ENCODE results near the gene PRR5L.

PRR5L gene

DNA sequence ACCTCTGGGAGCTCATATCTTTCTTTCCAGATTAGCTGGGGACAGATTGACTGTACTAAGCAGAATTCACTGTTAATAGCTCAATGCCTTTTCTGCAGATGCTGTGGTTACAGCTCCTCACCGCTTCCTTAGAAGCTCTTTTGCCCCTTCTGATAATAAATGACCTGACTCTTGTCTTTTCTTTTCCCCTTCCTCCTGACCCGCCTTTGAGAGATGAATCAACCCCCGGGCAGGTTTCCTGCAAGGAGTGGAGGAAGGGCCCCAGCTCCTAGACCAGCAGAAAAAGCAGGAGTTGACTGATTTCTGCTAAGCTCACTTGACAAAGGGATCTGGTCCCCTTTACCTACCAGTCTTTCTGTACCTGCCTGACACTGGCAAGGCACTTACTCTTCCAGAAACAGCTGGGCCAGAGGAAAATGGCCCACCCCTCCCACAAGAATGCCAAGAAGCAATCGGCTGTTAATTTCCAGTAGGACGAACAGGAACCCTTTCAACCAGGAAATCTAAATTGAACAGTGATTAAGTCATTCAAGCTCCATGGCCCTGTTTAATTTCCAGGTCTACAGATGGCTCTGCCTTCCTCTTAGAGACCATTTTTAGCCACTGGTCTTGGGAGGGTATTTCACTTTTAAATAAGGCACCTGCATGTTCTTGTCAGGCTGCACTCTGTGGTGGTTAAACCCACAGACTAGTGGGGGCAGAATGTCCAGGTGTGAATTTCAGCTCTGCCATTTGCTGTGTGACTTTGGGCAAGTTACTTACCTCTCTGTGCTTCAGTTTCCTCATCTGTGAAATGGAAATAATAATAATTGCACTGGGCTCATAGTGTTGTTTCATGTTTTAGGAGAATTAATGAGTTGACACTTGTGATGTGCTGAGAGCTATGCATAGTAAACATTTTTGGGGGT is 67.5 kb downstream of the PRR5L start:
- peaks cover 8% of the 10 kb centered on the region for H3K4me1 ChIP-seq (ENCODE audit: control insufficient read depth, low read length)
- H3K4me2 ChIP-seq (ENCODE audit: low read length) = no peak overlapping the region
- no peaks in the 10 kb centered on the region for H3K36me3 ChIP-seq (ENCODE audit: control insufficient read depth, low read length)
- no peaks in the 10 kb centered on the region for H3F3A ChIP-seq (ENCODE audit: control insufficient read depth, insufficient read depth)
- H4K20me1 ChIP-seq (ENCODE audit: control insufficient read depth, insufficient read depth, low read depth, low read length) = no peaks in the 10 kb centered on the region
- H3K9me2 ChIP-seq (replicated peaks; ENCODE audit: control insufficient read depth, low read length) = no peaks in the 10 kb centered on the region
- H3K79me2 ChIP-seq (ENCODE audit: control insufficient read depth, low read length) = no peaks in the 10 kb centered on the region
- no peak overlapping the region for H3K4me3 ChIP-seq (ENCODE audit: low read length)
- H3K27me3 ChIP-seq (ENCODE audit: control insufficient read depth, low read length) = peaks cover 20% of the 10 kb centered on the region
- no peak for TF ChIP-seq EZH2phosphoT487 (IDR thresholded peaks at IDR 0.05; ENCODE audit: borderline replicate concordance, low read length)
- H3K27ac ChIP-seq (ENCODE audit: low read depth, low read length) = no peak overlapping the region
- no peaks in the 10 kb centered on the region for H3K9me3 ChIP-seq (ENCODE audit: control insufficient read depth, insufficient read depth, low read length)

DNA sequence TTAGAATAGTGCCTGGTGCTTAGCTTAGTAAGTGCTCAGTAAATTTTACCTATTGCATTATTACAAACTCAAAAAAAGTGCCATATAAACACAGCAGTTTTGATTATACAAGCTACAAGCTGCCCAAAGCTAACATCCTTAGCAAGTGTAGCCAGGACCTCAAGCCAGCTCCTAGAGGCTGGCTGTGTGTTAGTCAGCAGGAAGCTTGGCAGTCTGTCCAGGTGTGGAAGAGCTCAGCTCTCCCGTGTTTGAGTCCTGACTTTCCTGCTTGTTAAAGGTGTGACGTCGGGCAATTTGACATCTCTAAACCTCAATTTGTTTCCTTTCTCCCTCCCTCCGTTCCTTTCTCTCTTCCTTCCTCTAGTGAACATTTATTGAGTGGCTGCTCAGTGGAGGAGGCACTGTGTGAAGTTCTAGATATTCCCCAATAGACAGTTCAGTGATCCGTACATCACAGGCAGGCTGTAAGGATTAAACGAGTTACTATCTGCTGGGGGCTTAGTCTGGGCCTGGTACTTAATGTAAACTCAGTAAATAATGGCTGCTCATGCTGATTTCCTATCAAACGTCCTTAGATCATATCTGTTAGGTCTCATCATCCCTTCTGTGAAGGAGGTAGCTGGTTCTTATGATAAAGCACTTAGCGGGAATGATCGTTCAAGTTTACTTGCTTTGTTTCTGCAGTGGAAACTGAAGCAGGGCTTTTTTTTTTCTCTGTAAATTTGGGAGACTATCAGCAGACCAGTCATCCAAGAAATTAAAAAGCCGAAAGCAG is 68.7 kb downstream of the PRR5L start:
- Histone ChIP-seq H3K9me3 (ENCODE audit: control insufficient read depth, insufficient read depth, low read length) (no peaks in the 10 kb centered on the region), H3K36me3 (ENCODE audit: control insufficient read depth, low read length) (no peaks in the 10 kb centered on the region), H3K27me3 (ENCODE audit: control insufficient read depth, low read length) (peaks cover 20% of the 10 kb centered on the region), H3K4me3 (ENCODE audit: low read length) (no peak overlapping the region), H3K9me2 (replicated peaks; ENCODE audit: control insufficient read depth, low read length) (no peaks in the 10 kb centered on the region), H4K20me1 (ENCODE audit: control insufficient read depth, insufficient read depth, low read depth, low read length) (no peaks in the 10 kb centered on the region), H3K79me2 (ENCODE audit: control insufficient read depth, low read length) (no peaks in the 10 kb centered on the region), H3K4me1 (ENCODE audit: control insufficient read depth, low read length) (peaks cover 8% of the 10 kb centered on the region), H3K4me2 (ENCODE audit: low read length) (no peak overlapping the region), H3K27ac (ENCODE audit: low read depth, low read length) (no peak overlapping the region), H3F3A (ENCODE audit: control insufficient read depth, insufficient read depth) (no peaks in the 10 kb centered on the region)
- TF ChIP-seq EZH2phosphoT487 (IDR thresholded peaks at IDR 0.05; ENCODE audit: borderline replicate concordance, low read length) = no peak
- TF ChIP-seq, protein P1, sequence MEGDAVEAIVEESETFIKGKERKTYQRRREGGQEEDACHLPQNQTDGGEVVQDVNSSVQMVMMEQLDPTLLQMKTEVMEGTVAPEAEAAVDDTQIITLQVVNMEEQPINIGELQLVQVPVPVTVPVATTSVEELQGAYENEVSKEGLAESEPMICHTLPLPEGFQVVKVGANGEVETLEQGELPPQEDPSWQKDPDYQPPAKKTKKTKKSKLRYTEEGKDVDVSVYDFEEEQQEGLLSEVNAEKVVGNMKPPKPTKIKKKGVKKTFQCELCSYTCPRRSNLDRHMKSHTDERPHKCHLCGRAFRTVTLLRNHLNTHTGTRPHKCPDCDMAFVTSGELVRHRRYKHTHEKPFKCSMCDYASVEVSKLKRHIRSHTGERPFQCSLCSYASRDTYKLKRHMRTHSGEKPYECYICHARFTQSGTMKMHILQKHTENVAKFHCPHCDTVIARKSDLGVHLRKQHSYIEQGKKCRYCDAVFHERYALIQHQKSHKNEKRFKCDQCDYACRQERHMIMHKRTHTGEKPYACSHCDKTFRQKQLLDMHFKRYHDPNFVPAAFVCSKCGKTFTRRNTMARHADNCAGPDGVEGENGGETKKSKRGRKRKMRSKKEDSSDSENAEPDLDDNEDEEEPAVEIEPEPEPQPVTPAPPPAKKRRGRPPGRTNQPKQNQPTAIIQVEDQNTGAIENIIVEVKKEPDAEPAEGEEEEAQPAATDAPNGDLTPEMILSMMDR (IDR thresholded peaks at IDR 0.05; ENCODE audit: low read depth, low read length, poor library complexity, severe bottlenecking) = no peak

DNA sequence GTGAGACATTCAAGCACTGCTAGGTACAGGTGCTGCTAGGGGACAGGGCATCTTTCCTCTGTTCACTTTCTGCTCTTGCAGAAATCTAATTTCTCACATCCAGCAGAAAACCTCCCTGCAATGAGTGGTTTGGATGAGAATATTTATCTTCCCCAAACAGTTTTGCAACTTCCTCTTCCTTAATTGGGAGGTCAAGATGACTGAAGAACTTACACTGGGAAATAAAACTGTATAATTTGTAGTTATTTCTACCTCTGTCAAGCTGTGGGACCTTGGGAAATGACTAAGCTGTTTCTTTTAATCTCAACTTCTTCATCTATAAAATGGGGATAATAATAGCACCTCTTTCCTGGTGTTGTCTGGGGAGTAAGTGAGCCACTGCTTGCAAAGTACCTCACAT is 69.8 kb downstream of the PRR5L start:
- Histone ChIP-seq H3K4me1 (ENCODE audit: control insufficient read depth, low read length) (no peaks in the 10 kb centered on the region), H4K20me1 (ENCODE audit: control insufficient read depth, insufficient read depth, low read depth, low read length) (no peaks in the 10 kb centered on the region), H3K36me3 (ENCODE audit: control insufficient read depth, low read length) (no peaks in the 10 kb centered on the region), H3K4me3 (ENCODE audit: low read length) (no peak overlapping the region), H3K27me3 (ENCODE audit: control insufficient read depth, low read length) (peaks cover 20% of the 10 kb centered on the region), H3K27ac (ENCODE audit: low read depth, low read length) (no peak overlapping the region), H3K79me2 (ENCODE audit: control insufficient read depth, low read length) (no peaks in the 10 kb centered on the region), H3K9me3 (ENCODE audit: control insufficient read depth, insufficient read depth, low read length) (no peaks in the 10 kb centered on the region), H3K4me2 (ENCODE audit: low read length) (no peak overlapping the region), H3F3A (ENCODE audit: control insufficient read depth, insufficient read depth) (no peaks in the 10 kb centered on the region), H3K9me2 (replicated peaks; ENCODE audit: control insufficient read depth, low read length) (no peaks in the 10 kb centered on the region)
- TF ChIP-seq EZH2phosphoT487 (IDR thresholded peaks at IDR 0.05; ENCODE audit: borderline replicate concordance, low read length) = no peak
- TF ChIP-seq, protein P1 (IDR thresholded peaks at IDR 0.05; ENCODE audit: low read depth, low read length, poor library complexity, severe bottlenecking) = no peak
